ENCODE results near the gene FYN.
A peak's percentile ranks its signal among the peaks of the same experiment; 100 is the strongest.

- TF ChIP-seq CTCF (conservative IDR thresholded peaks at IDR 0.05; ENCODE audit: low read depth, low read length) (peak; percentile 53), MAFK (IDR thresholded peaks at IDR 0.05; ENCODE audit: low read depth, low read length) (no peak)
Observed at GRCh38 chr6:111721753-111722154, 151.5 kb downstream of the FYN start.

All from IMR-90 (cell line).